SU-DHL-6 (cell line): ENCODE measurements around the gene MYOCD.

ENCODE experiments used
- H2AFZ ChIP-seq: fragments of 200-600 bp; sonication (generic); 2 replicates; pipeline ENCODE4 v1.6.1; 2014; ENCODE audit warnings: low read depth, mild to moderate bottlenecking, moderate library complexity, mixed read lengths, antibody characterized with exemption, low read length; ENCODE audit not compliant: severe bottlenecking
- H3F3A ChIP-seq: fragments of 200-600 bp; shearing (Covaris generic); 2 replicates; pipeline ENCODE4 v1.6.0; 2016; ENCODE audit warnings: antibody characterized with exemption, mild to moderate bottlenecking; ENCODE audit not compliant: insufficient read depth
- H3K27ac ChIP-seq: fragments of 200-600 bp; sonication (generic); 2 replicates; pipeline ENCODE4 v1.5.1; 2016; ENCODE audit warnings: low read depth, mild to moderate bottlenecking, low read length, moderate library complexity, mixed read lengths
- H3K27me3 ChIP-seq: fragments of 200-600 bp; sonication (generic), shearing (Covaris generic); 2 replicates; pipeline ENCODE4 v1.6.0; 2014; ENCODE audit warnings: mild to moderate bottlenecking, low read length
- H3K36me3 ChIP-seq: fragments of 200-600 bp; sonication (generic); 2 replicates; pipeline ENCODE4 v1.6.1; 2014; ENCODE audit warnings: mild to moderate bottlenecking, low read length, mixed read lengths
- H3K4me2 ChIP-seq: fragments of 300-600, 200-600 bp; shearing (Covaris generic), sonication (generic); 2 replicates; pipeline ENCODE4 v1.6.0; 2014; ENCODE audit warnings: low read length, low read depth, mild to moderate bottlenecking; ENCODE audit not compliant: poor library complexity, severe bottlenecking
- H3K4me3 ChIP-seq: fragments of 200-600 bp; sonication (generic); 2 replicates; pipeline ENCODE4 v1.5.1; 2014; ENCODE audit warnings: antibody characterized with exemption, low read length, mild to moderate bottlenecking, mixed read lengths; ENCODE audit not compliant: insufficient read depth, poor library complexity, severe bottlenecking
- H3K79me2 ChIP-seq: fragments of 200-600 bp; sonication (generic); 2 replicates; pipeline ENCODE4 v1.6.1; 2014; ENCODE audit warnings: mild to moderate bottlenecking, low read length, moderate library complexity; ENCODE audit not compliant: insufficient read depth
- H3K9ac ChIP-seq: fragments of 200-600 bp; sonication (generic); 2 replicates; pipeline ENCODE4 v1.7.0; 2014; ENCODE audit warnings: mild to moderate bottlenecking, low read length
- H3K9me2 ChIP-seq: fragments of 200-600 bp; sonication (generic); replicated peaks from 2 replicates; pipeline ENCODE4 v1.6.1; 2014; ENCODE audit warnings: low read length; ENCODE audit not compliant: insufficient read depth
- H3K9me3 ChIP-seq: fragments of 200-600 bp; sonication (generic); 2 replicates; pipeline ENCODE4 v1.6.1; 2014; ENCODE audit warnings: low read length, mixed read lengths; ENCODE audit not compliant: insufficient read depth
- H4K20me1 ChIP-seq: fragments of 200-600 bp; sonication (generic); 2 replicates; pipeline ENCODE4 v1.6.1; 2014; ENCODE audit warnings: low read depth, mild to moderate bottlenecking, antibody characterized with exemption, low read length, moderate library complexity, mixed read lengths
- EZH2phosphoT487 ChIP-seq: fragments of 200-600 bp; sonication (generic), shearing (Covaris generic); conservative IDR thresholded peaks from 2 replicates; pipeline ENCODE4 v1.6.1; 2018; ENCODE audit warnings: mild to moderate bottlenecking, antibody characterized with exemption, low read length, moderate library complexity, mixed read lengths
- TF ChIP-seq, protein P1 (sequence below): fragments of 200-600 bp; sonication (generic); IDR thresholded peaks from one replicate; pipeline ENCODE4 v1.5.1; 2017; ENCODE audit warnings: antibody characterized with exemption, mild to moderate bottlenecking, low read length, moderate library complexity; ENCODE audit not compliant: insufficient read depth, poor library complexity, severe bottlenecking

Gene MYOCD

DNA sequence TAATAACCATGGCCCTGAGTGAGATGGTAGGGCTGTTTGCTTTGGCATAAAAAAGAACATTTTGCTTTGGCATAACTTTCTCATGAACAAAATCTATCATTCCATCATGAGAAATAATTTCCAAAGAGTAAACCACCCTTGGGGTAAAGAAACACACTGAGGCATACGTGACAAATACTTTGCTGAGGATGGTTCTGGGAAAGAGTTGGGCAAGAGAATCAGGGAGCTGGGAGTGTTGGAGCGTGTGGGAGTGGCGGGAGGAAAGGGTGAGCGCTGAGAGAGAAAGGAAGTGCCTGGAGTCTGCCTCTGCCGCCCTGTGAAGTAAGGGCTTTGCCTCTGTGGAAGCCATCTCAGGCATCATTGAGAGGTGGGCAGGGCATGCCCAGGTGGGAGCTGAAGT lies 63.4 kb downstream of the MYOCD start:
- Histone ChIP-seq H3K79me2 (no peaks in the 10 kb centered on the region), H3K4me3 (no peak overlapping the region), H3K9me3 (no peaks in the 10 kb centered on the region), H3K36me3 (no peaks in the 10 kb centered on the region), H2AFZ (no peak overlapping the region), H3K4me2 (no peak overlapping the region), H4K20me1 (no peaks in the 10 kb centered on the region), H3K27me3 (no peaks in the 10 kb centered on the region), H3K9ac (no peak overlapping the region), H3F3A (no peaks in the 10 kb centered on the region), H3K27ac (no peak overlapping the region), H3K9me2 (no peaks in the 10 kb centered on the region)
- TF ChIP-seq, protein P1, sequence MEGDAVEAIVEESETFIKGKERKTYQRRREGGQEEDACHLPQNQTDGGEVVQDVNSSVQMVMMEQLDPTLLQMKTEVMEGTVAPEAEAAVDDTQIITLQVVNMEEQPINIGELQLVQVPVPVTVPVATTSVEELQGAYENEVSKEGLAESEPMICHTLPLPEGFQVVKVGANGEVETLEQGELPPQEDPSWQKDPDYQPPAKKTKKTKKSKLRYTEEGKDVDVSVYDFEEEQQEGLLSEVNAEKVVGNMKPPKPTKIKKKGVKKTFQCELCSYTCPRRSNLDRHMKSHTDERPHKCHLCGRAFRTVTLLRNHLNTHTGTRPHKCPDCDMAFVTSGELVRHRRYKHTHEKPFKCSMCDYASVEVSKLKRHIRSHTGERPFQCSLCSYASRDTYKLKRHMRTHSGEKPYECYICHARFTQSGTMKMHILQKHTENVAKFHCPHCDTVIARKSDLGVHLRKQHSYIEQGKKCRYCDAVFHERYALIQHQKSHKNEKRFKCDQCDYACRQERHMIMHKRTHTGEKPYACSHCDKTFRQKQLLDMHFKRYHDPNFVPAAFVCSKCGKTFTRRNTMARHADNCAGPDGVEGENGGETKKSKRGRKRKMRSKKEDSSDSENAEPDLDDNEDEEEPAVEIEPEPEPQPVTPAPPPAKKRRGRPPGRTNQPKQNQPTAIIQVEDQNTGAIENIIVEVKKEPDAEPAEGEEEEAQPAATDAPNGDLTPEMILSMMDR, result no peak
- TF ChIP-seq EZH2phosphoT487, result no peak

DNA sequence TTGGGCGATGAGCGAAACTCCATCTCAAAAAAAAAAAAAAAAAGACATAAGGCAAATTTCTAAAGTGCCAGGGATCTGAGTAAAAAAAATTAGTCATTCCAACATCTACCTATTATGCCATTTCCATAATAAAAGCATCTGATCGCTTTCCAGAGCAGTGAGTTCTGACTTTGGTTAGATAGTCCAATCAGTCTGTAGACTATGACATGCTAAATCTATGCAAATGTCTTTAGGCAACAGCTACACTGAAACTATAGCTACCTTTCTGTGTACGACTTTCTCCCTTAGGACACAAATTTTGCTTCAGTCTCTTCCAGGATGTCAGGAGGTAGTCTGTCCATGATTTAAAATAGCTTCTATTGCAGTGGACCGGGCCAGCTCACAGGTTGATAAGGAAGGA lies 64.7 kb downstream of the MYOCD start:
- no peaks in the 10 kb centered on the region for H3K9me2 ChIP-seq
- H3K9ac ChIP-seq, result no peak overlapping the region
- no peaks in the 10 kb centered on the region for H3K36me3 ChIP-seq
- H3F3A ChIP-seq, result no peaks in the 10 kb centered on the region
- no peak overlapping the region for H3K27ac ChIP-seq
- no peak for TF ChIP-seq EZH2phosphoT487
- TF ChIP-seq, protein P1, result no peak
- no peaks in the 10 kb centered on the region for H3K9me3 ChIP-seq
- H3K4me3 ChIP-seq, result no peak overlapping the region
- H3K79me2 ChIP-seq, result no peaks in the 10 kb centered on the region
- no peaks in the 10 kb centered on the region for H4K20me1 ChIP-seq
- no peaks in the 10 kb centered on the region for H3K27me3 ChIP-seq
- H3K4me2 ChIP-seq, result no peak overlapping the region
- no peak overlapping the region for H2AFZ ChIP-seq

DNA sequence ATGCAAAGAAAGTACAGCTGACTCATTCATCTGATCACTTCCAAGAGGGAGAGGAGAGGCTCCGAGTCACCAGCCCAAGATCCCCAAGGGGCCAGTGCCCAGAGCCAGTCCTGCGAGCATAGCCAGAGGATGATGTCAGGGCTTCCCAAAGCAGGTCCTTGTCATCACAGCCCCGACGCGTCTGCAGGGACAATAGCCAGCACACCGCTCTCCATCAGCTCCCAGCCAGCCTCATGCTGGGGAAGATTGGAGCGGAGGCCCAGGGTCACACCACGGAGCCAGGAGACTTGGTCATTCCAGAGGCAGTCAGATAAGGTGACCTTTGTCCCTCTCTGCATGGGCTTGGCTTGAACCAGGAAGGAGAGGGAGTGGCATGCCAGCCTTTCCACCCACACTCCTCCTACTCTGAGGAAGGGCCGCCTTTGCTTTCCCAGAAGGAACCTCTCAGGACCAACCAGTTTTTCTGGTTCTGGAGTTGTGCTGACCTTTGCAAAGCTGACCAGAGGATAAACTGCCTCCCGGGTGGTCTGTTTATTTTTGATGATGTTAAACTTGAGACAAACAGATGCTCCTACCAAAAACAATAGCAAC lies 65.3 kb downstream of the MYOCD start:
- Histone ChIP-seq H3F3A (no peaks in the 10 kb centered on the region), H3K9me2 (no peaks in the 10 kb centered on the region), H3K27ac (no peak overlapping the region), H3K9me3 (no peaks in the 10 kb centered on the region), H3K27me3 (no peaks in the 10 kb centered on the region), H3K4me2 (no peak overlapping the region), H3K79me2 (no peaks in the 10 kb centered on the region), H3K9ac (no peak overlapping the region), H2AFZ (no peak overlapping the region), H4K20me1 (no peaks in the 10 kb centered on the region), H3K36me3 (no peaks in the 10 kb centered on the region), H3K4me3 (no peak overlapping the region)
- TF ChIP-seq EZH2phosphoT487, result no peak
- TF ChIP-seq, protein P1, result no peak
